PC-3 (cell line): Measurements from ENCODE around the gene ONECUT2.

Experiments used
- EZH2 ChIP-seq: fragments of 300-600 bp; sonication (generic); IDR thresholded peaks from one replicate; pipeline ENCODE4 v1.6.1; 2017; ENCODE audit warnings: antibody characterized with exemption, mild to moderate bottlenecking, low read length; ENCODE audit not compliant: unreplicated experiment
- EZH2phosphoT487 ChIP-seq: fragments of 300-600 bp; sonication (generic); IDR thresholded peaks from 2 replicates; pipeline ENCODE4 v1.6.1; 2018; ENCODE audit warnings: mild to moderate bottlenecking, antibody characterized with exemption, low read length, borderline replicate concordance
- TF ChIP-seq, protein P1 (sequence below): fragments of 300-600 bp; sonication (generic); conservative IDR thresholded peaks from 2 replicates; pipeline ENCODE4 v1.5.1; 2017; ENCODE audit warnings: antibody characterized with exemption, low read depth, mild to moderate bottlenecking, low read length

DNA sequence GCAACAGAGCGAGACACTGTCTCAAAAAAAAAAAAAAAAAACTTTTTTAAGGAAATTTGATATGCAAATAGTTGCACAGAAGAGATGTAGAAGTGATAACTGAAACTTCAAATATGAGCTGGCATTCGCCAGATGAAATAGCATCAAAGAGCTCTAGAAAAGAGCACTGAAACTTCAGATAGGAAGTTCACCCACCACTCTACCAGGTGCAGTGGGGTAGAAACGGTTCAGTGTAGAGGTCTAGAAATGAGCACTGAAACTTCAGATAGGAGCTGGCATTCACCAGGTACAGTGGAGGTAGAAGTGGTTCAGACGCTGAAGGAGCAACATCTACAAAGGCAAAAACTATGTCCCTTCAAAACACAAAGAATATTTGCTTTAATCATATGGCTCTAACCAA, 9.0 kb upstream of the ONECUT2 start:
- TF ChIP-seq, protein P1, sequence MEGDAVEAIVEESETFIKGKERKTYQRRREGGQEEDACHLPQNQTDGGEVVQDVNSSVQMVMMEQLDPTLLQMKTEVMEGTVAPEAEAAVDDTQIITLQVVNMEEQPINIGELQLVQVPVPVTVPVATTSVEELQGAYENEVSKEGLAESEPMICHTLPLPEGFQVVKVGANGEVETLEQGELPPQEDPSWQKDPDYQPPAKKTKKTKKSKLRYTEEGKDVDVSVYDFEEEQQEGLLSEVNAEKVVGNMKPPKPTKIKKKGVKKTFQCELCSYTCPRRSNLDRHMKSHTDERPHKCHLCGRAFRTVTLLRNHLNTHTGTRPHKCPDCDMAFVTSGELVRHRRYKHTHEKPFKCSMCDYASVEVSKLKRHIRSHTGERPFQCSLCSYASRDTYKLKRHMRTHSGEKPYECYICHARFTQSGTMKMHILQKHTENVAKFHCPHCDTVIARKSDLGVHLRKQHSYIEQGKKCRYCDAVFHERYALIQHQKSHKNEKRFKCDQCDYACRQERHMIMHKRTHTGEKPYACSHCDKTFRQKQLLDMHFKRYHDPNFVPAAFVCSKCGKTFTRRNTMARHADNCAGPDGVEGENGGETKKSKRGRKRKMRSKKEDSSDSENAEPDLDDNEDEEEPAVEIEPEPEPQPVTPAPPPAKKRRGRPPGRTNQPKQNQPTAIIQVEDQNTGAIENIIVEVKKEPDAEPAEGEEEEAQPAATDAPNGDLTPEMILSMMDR: no peak
- TF ChIP-seq EZH2 (no peak), EZH2phosphoT487 (no peak)
